K562 (cell line): ENCODE results near the gene DCUN1D2. TPM values are rescaled to one million over a fixed set of nuclear protein-coding genes. Genes with fewer than 3 reads are reported as not detected.

ENCODE experiments used
- CBX3 ChIP-seq, 2 experiments: IDR thresholded peaks; 1 replicate in 1 of 2; 2 replicates in 1 of 2; pipeline ENCODE4 v1.6.1; 2012; ENCODE audit warnings: inconsistent platforms in 2 of 2, low read length in 2 of 2, borderline replicate concordance in 1 of 2, control low read depth in 1 of 2
- CC2D1A ChIP-seq: fragments of 450-650 bp; IDR thresholded peaks from 2 replicates; pipeline ENCODE4 v1.6.1; 2017; ENCODE audit warnings: mild to moderate bottlenecking
- HNRNPH1 ChIP-seq: fragments of 200-400 bp; formaldehyde crosslinking; optimal IDR thresholded peaks from 2 replicates; pipeline ENCODE3; 2017; ENCODE audit warnings: low read depth, mild to moderate bottlenecking, low read length, moderate library complexity
- JUND ChIP-seq, 2 experiments: IDR thresholded peaks; 2 replicates in 1 of 2; 3 replicates in 1 of 2; pipeline ENCODE4 v1.6.1; 2011; ENCODE audit warnings: borderline replicate concordance in 2 of 2, low read depth in 2 of 2, low read length in 2 of 2, improper control_type of control experiment in 1 of 2, missing biosample characterization in 1 of 2, missing genetic modification characterization in 1 of 2, missing genetic modification reagents in 1 of 2
- KDM4B ChIP-seq, 2 experiments: fragments of 450-650 bp in 1 of 2; sonication (generic) in 1 of 2; IDR thresholded peaks; 2 replicates each; pipeline ENCODE4 v1.6.1; 2016 to 2017; ENCODE audit warnings: borderline replicate concordance in 2 of 2, antibody characterized with exemption in 1 of 2, low read depth in 1 of 2, mild to moderate bottlenecking in 1 of 2
- NCOA1 ChIP-seq: fragments of 450-650 bp; IDR thresholded peaks from 2 replicates; pipeline ENCODE4 v1.6.1; 2016; ENCODE audit warnings: low read depth
- RAD51 ChIP-seq: fragments of 450-650 bp; IDR thresholded peaks from 2 replicates; pipeline ENCODE4 v1.7.1; 2016; ENCODE audit warnings: low read depth, mild to moderate bottlenecking, borderline replicate concordance
- SRSF7 ChIP-seq: fragments of 200-400 bp; formaldehyde crosslinking; optimal IDR thresholded peaks from 2 replicates; pipeline ENCODE3; 2017; ENCODE audit warnings: mild to moderate bottlenecking, low read depth, low read length
- polyA plus RNA-seq, 8 experiments: library from polyadenylated mRNA; depleted of rRNA in 4 of 8; stranded (reverse) in 5 of 8; unstranded in 3 of 8; fragments of >200 nt; fragmentation: Nextera tagmentation in 2 of 8; fragmentation: Illumina TruSeq in 1 of 8; extraction: Ambion mirVana in 2 of 8; extraction: Trizol in 1 of 8; gene quantifications; 2 replicates each; pipeline versions ENCODE4 v1.2.1 to v1.2.3, GENCODE V29; 2011 to 2014; ENCODE audit warnings: inconsistent platforms in 1 of 8, missing spikeins in 1 of 8
- total RNA-seq, 7 experiments: library from RNA; depleted of rRNA in 6 of 7; stranded (reverse); fragments of >200 nt in 6 of 7; fragmentation: Illumina TruSeq in 2 of 7; extraction: Trizol in 2 of 7; gene quantifications; 2 replicates each; pipeline versions ENCODE4 v1.2.1 to v1.2.3, GENCODE V29; 2011 to 2021; ENCODE audit warnings: low replicate concordance in 1 of 7
- TF ChIP-seq, protein P1 (sequence below): fragments of 450-650 bp; IDR thresholded peaks from 2 replicates; pipeline ENCODE4 v1.6.1; 2016; ENCODE audit warnings: mild to moderate bottlenecking, moderate library complexity
- TF ChIP-seq, protein P2 (sequence below), 2 experiments: fragments of 450-650 bp; IDR thresholded peaks; 2 replicates each; pipeline ENCODE4 v1.6.1; 2018; ENCODE audit warnings: mild to moderate bottlenecking in 2 of 2, low read depth in 1 of 2; ENCODE audit not compliant: partially characterized antibody in 2 of 2

The DCUN1D2 gene
- total and polyA plus RNA-seq, 9 of the 15 experiments (the other 6 are each of a cell fraction or from before 2014, with no cell fraction given), result 2.1 to 16.8 (median 11.1) TPM

DNA sequence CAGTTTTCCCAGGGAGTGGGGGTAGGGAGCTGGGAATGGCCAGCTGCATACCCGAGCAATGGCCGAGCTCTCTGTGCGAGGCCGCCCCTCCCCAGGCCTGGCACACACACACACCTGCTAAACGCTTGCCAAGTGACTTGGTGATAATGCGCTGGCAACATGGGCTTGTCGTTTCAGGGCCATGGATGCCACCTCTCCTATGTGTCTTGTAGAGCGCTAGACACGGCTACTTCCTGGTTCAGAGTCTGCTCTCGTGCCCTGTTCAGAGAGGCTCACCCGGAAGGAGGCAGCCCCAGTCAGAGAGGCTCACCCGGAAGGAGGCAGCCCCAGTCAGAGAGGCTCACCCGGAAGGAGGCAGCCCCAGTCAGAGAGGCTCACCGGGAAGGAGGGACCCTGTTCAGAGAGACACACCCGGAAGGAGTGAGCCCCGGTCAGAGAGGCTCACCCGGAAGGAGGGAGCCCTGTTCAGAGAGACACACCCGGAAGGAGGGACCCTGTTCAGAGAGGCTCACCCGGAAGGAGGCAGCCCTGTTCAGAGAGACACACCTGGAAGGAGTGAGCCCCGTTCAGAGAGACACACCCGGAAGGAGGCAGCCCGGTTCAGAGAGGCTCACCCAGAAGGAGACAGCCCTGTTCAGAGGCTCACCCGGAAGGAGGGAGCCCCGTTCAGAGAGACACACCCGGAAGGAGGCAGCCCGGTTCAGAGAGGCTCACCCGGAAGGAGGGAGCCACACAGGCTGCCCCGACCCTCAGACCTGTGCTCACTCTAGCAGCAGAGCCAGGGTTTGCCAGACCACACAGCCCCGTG lies 41.4 kb downstream of the DCUN1D2 start (continued):
- TF ChIP-seq CBX3 (IDR thresholded peaks at IDR 0.05; ENCODE audit: borderline replicate concordance in 1 of 2, low read length in 2 of 2) (peak in 1 of 2 experiments; percentile 29; a peak in 1 of 3 replicates), CC2D1A (peak; percentile 30; the same call in 1 of the 2 replicates), NCOA1 (peak; percentile 98), KDM4B (IDR thresholded peaks at IDR 0.05; ENCODE audit: borderline replicate concordance in 2 of 2, low read depth in 1 of 2) (peak in 1 of 2 experiments; percentile 94; a peak in 1 of 4 replicates), HNRNPH1 (no peak), SRSF7 (no peak), JUND (IDR thresholded peaks at IDR 0.05; ENCODE audit: borderline replicate concordance, low read depth, low read length) (peak; percentile 47; the same call in 1 of the 2 replicates), JUND (tag; IDR thresholded peaks at IDR 0.05; ENCODE audit: borderline replicate concordance, low read depth, low read length) (peak; percentile 72; the same call in 1 of the 3 replicates), RAD51 (no peak)
- TF ChIP-seq, protein P1, sequence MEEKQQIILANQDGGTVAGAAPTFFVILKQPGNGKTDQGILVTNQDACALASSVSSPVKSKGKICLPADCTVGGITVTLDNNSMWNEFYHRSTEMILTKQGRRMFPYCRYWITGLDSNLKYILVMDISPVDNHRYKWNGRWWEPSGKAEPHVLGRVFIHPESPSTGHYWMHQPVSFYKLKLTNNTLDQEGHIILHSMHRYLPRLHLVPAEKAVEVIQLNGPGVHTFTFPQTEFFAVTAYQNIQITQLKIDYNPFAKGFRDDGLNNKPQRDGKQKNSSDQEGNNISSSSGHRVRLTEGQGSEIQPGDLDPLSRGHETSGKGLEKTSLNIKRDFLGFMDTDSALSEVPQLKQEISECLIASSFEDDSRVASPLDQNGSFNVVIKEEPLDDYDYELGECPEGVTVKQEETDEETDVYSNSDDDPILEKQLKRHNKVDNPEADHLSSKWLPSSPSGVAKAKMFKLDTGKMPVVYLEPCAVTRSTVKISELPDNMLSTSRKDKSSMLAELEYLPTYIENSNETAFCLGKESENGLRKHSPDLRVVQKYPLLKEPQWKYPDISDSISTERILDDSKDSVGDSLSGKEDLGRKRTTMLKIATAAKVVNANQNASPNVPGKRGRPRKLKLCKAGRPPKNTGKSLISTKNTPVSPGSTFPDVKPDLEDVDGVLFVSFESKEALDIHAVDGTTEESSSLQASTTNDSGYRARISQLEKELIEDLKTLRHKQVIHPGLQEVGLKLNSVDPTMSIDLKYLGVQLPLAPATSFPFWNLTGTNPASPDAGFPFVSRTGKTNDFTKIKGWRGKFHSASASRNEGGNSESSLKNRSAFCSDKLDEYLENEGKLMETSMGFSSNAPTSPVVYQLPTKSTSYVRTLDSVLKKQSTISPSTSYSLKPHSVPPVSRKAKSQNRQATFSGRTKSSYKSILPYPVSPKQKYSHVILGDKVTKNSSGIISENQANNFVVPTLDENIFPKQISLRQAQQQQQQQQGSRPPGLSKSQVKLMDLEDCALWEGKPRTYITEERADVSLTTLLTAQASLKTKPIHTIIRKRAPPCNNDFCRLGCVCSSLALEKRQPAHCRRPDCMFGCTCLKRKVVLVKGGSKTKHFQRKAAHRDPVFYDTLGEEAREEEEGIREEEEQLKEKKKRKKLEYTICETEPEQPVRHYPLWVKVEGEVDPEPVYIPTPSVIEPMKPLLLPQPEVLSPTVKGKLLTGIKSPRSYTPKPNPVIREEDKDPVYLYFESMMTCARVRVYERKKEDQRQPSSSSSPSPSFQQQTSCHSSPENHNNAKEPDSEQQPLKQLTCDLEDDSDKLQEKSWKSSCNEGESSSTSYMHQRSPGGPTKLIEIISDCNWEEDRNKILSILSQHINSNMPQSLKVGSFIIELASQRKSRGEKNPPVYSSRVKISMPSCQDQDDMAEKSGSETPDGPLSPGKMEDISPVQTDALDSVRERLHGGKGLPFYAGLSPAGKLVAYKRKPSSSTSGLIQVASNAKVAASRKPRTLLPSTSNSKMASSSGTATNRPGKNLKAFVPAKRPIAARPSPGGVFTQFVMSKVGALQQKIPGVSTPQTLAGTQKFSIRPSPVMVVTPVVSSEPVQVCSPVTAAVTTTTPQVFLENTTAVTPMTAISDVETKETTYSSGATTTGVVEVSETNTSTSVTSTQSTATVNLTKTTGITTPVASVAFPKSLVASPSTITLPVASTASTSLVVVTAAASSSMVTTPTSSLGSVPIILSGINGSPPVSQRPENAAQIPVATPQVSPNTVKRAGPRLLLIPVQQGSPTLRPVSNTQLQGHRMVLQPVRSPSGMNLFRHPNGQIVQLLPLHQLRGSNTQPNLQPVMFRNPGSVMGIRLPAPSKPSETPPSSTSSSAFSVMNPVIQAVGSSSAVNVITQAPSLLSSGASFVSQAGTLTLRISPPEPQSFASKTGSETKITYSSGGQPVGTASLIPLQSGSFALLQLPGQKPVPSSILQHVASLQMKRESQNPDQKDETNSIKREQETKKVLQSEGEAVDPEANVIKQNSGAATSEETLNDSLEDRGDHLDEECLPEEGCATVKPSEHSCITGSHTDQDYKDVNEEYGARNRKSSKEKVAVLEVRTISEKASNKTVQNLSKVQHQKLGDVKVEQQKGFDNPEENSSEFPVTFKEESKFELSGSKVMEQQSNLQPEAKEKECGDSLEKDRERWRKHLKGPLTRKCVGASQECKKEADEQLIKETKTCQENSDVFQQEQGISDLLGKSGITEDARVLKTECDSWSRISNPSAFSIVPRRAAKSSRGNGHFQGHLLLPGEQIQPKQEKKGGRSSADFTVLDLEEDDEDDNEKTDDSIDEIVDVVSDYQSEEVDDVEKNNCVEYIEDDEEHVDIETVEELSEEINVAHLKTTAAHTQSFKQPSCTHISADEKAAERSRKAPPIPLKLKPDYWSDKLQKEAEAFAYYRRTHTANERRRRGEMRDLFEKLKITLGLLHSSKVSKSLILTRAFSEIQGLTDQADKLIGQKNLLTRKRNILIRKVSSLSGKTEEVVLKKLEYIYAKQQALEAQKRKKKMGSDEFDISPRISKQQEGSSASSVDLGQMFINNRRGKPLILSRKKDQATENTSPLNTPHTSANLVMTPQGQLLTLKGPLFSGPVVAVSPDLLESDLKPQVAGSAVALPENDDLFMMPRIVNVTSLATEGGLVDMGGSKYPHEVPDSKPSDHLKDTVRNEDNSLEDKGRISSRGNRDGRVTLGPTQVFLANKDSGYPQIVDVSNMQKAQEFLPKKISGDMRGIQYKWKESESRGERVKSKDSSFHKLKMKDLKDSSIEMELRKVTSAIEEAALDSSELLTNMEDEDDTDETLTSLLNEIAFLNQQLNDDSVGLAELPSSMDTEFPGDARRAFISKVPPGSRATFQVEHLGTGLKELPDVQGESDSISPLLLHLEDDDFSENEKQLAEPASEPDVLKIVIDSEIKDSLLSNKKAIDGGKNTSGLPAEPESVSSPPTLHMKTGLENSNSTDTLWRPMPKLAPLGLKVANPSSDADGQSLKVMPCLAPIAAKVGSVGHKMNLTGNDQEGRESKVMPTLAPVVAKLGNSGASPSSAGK, result no peak
- TF ChIP-seq, protein P2, sequence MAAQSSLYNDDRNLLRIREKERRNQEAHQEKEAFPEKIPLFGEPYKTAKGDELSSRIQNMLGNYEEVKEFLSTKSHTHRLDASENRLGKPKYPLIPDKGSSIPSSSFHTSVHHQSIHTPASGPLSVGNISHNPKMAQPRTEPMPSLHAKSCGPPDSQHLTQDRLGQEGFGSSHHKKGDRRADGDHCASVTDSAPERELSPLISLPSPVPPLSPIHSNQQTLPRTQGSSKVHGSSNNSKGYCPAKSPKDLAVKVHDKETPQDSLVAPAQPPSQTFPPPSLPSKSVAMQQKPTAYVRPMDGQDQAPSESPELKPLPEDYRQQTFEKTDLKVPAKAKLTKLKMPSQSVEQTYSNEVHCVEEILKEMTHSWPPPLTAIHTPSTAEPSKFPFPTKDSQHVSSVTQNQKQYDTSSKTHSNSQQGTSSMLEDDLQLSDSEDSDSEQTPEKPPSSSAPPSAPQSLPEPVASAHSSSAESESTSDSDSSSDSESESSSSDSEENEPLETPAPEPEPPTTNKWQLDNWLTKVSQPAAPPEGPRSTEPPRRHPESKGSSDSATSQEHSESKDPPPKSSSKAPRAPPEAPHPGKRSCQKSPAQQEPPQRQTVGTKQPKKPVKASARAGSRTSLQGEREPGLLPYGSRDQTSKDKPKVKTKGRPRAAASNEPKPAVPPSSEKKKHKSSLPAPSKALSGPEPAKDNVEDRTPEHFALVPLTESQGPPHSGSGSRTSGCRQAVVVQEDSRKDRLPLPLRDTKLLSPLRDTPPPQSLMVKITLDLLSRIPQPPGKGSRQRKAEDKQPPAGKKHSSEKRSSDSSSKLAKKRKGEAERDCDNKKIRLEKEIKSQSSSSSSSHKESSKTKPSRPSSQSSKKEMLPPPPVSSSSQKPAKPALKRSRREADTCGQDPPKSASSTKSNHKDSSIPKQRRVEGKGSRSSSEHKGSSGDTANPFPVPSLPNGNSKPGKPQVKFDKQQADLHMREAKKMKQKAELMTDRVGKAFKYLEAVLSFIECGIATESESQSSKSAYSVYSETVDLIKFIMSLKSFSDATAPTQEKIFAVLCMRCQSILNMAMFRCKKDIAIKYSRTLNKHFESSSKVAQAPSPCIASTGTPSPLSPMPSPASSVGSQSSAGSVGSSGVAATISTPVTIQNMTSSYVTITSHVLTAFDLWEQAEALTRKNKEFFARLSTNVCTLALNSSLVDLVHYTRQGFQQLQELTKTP (IDR thresholded peaks at IDR 0.05; ENCODE audit: low read depth in 1 of 2, partially characterized antibody in 2 of 2), result peak in 1 of 2 experiments; percentile 42
